IgD-negative memory B cell (primary cell): Measurements from ENCODE around the gene AMIGO1. TPM values are rescaled to one million over a fixed set of nuclear protein-coding genes. Genes with fewer than 3 reads are reported as not detected.
A peak's percentile ranks its signal among the peaks of the same experiment; 100 is the strongest.

Experiments
- H3K27ac Mint-ChIP-seq, 3 donors: one replicate each; pipeline ENCODE4 v1.8.0; 2020 to 2022; ENCODE audit warnings: mild to moderate bottlenecking in 3 of 3, mixed read lengths in 3 of 3, moderate library complexity in 1 of 3
- H3K27me3 Mint-ChIP-seq: one replicate; pipeline ENCODE4 v1.8.0; 2021; ENCODE audit warnings: mixed read lengths
- H3K36me3 Mint-ChIP-seq: one replicate; pipeline ENCODE4 v1.8.0; 2020; ENCODE audit warnings: mild to moderate bottlenecking, mixed read lengths
- H3K4me1 Mint-ChIP-seq, 3 donors: one replicate each; pipeline ENCODE4 v1.8.0; 2020 to 2022; ENCODE audit warnings: mixed read lengths in 3 of 3, mild to moderate bottlenecking in 1 of 3
- H3K4me3 Mint-ChIP-seq, 4 donors: one replicate each; pipeline ENCODE4 v1.8.0; 2020 to 2022; ENCODE audit warnings: mild to moderate bottlenecking in 4 of 4, mixed read lengths in 4 of 4, moderate library complexity in 3 of 4
- H3K9me3 Mint-ChIP-seq, 3 donors: one replicate each; pipeline ENCODE4 v1.8.0; 2020 to 2021; ENCODE audit warnings: mixed read lengths in 3 of 3, mild to moderate bottlenecking in 1 of 3
- polyA plus RNA-seq: library from polyadenylated mRNA; unstranded; fragments of 300-500 nt; fragmentation: Illumina TruSeq; gene quantifications from one replicate; pipeline ENCODE4 v1.2.3, GENCODE V29; 2021

The AMIGO1 gene, protein sequence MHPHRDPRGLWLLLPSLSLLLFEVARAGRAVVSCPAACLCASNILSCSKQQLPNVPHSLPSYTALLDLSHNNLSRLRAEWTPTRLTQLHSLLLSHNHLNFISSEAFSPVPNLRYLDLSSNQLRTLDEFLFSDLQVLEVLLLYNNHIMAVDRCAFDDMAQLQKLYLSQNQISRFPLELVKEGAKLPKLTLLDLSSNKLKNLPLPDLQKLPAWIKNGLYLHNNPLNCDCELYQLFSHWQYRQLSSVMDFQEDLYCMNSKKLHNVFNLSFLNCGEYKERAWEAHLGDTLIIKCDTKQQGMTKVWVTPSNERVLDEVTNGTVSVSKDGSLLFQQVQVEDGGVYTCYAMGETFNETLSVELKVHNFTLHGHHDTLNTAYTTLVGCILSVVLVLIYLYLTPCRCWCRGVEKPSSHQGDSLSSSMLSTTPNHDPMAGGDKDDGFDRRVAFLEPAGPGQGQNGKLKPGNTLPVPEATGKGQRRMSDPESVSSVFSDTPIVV
- polyA plus RNA-seq, result 0.88 TPM

DNA sequence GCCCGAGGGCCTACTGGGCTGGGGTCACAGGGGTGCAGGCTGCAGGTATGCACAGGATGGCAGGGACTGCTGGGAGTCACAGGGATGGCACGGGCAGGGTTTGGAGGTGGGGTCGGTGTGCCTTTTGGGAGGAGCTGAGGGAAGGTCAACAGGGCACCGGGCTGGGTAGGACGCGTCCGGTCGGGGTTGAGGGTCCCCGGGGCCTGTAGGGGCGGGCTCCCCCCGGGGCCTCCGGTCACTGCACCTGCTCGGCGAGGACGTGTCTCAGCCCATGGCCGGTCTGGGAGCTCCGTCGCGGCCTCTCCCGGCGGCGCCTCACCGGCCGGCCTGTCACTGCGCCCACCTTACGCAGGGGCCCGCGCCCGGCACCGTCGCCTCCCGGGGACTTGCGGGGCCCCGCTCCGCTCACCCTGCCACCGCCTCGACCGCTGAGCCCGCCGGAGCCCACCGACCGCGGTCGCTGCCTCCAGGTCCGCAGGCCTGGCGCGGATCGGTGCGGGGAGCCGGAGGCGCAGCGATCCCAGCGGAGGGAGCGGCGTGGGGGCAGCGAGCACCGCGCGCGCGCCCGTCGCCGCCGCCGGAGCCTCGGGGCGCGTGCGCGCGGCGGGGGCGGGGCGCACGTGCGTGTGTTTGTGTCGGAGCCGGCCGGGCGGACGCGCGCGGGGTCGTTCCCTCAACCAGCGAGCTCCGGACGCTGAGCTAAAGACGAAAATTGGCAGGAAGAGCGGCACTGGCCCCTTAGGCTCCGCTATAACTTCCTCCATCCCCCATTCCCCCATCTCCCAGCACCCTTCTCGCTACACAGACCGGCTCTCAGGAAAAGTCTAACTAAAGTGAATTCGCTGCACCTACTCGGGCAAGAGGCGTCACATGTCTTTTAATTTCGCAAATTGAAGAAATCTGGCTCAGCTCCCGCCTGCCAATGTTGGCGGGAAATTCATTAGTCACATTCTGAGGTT is at the start of gene AMIGO1:
AMIGO1 (minus strand) TSS at position 552 of the 959 bp plus-strand sequence. CDS start 815 bp downstream, outside the sequence.
- no peaks in the 10 kb centered on the region for H3K36me3 Mint-ChIP-seq
- peak within 1 kb of the TSS in 2 of 3 donors; percentile 59 to 91 for H3K27ac Mint-ChIP-seq
- peaks cover 13% of the 10 kb centered on the region for H3K27me3 Mint-ChIP-seq
- H3K4me3 Mint-ChIP-seq, result peak within 1 kb of the TSS; percentile 86 to 97 (median 92)
- peaks cover 7 to 14% (median 10%) of the 10 kb centered on the region in 3 donors for H3K4me1 Mint-ChIP-seq
- no peaks in the 10 kb centered on the region for H3K9me3 Mint-ChIP-seq

DNA sequence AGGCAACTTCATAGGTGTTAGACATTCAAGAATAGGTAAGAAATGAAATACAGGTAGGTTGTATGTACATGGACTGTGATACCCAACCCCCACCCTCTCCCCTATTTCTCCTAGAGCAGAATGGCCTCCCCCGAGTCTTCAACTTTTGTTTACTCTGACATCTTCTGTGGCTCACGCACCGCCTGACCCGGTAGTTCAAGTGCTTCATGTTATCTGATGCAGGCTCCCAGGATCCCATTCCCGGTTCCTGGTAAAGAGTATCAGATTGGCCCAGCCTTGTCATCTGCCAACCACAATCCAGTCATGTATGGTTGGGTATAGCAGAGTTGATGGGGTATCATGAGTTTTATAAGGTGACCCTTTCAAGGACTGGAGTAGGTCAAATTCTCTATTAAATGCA is 48.0 kb upstream of the AMIGO1 start:
- H3K4me1 Mint-ChIP-seq, result peaks cover 47 to 71% (median 70%) of the 10 kb centered on the region in 3 donors
- H3K36me3 Mint-ChIP-seq, result peaks cover 11% of the 10 kb centered on the region
- no peak overlapping the region for H3K4me3 Mint-ChIP-seq
- no peaks in the 10 kb centered on the region for H3K9me3 Mint-ChIP-seq
- no peak overlapping the region for H3K27ac Mint-ChIP-seq
- H3K27me3 Mint-ChIP-seq, result no peaks in the 10 kb centered on the region

DNA sequence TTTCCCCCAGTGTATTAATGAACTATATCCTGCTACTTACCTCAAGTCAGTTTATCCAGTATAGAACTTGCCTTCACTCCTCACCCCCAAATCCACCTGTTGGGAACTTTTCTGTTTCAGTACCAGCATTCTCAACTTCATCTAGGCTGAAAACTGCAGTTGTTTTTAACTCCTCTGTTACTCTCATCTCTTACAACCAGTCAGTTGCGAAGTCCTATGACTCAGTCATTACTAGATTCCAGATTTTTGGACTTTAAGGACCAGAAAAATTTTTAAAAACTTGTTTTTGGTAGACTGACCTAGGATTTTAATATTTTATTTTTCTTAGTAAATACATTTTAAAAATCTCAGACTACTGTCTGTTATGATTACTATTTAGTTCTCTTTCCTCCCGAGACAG is 47.0 kb upstream of the AMIGO1 start:
- Mint-ChIP-seq H3K9me3 (no peaks in the 10 kb centered on the region), H3K36me3 (peaks cover 11% of the 10 kb centered on the region), H3K27me3 (no peaks in the 10 kb centered on the region), H3K4me3 (peak overlapping the region in 1 of 4 donors; percentile 17), H3K27ac (no peak overlapping the region), H3K4me1 (peaks cover 40 to 69% (median 68%) of the 10 kb centered on the region in 3 donors)

DNA sequence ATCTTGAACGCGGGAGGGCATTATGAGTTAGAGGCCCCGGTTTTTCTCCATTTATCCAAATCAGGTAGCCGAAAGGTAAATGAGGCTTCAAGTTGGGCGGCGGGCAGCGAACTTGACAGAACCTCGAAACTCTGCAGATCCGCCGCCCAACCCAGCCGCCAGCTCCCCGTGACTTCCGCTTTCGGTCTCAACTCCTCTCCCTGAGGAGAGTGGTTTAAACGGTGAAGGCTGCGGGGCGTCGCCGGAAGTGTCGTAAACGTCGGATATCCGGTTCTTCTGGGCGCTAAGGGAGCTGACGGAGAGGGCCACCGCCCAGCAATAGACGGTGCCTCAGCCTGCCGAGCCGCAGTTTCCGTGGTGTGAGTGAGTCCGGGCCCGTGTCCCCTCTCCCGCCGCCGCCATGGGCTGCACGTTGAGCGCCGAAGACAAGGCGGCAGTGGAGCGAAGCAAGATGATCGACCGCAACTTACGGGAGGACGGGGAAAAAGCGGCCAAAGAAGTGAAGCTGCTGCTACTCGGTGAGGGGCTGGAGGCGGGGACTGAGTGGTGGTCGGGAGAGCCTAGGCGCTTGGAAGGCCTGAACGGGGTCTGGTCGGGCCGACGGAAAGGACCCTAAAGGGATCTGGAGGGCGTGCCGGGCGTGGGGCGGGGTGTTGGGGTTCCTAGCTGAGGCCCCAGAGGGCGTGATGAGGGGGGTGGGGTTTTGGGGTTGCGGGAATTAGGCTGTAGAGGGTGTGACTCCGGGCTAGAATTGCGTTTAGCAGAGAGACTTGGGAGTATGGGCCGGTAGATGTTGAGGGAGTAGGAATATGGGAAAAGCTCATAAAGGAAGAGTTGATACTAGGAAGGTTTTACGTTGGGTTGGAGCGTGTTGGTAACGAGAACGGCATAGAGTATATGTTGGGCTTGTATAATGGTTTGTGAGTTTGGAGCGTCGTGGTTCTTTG is 39.1 kb upstream of the AMIGO1 start, which contains the start of gene GNAI3:
GNAI3 (plus strand) TSS at position 295 of the 947 bp plus-strand sequence; CDS start at position 401, 106 bp downstream.
- no peaks in the 10 kb centered on the region for H3K36me3 Mint-ChIP-seq
- H3K4me1 Mint-ChIP-seq, result peaks cover 31 to 43% (median 36%) of the 10 kb centered on the region in 3 donors
- peak within 1 kb of the TSS; percentile 92 to 100 (median 98) for H3K4me3 Mint-ChIP-seq
- no peaks in the 10 kb centered on the region for H3K27me3 Mint-ChIP-seq
- peak within 1 kb of the TSS; percentile 92 to 99 (median 98) for H3K27ac Mint-ChIP-seq
- H3K9me3 Mint-ChIP-seq, result no peaks in the 10 kb centered on the region

DNA sequence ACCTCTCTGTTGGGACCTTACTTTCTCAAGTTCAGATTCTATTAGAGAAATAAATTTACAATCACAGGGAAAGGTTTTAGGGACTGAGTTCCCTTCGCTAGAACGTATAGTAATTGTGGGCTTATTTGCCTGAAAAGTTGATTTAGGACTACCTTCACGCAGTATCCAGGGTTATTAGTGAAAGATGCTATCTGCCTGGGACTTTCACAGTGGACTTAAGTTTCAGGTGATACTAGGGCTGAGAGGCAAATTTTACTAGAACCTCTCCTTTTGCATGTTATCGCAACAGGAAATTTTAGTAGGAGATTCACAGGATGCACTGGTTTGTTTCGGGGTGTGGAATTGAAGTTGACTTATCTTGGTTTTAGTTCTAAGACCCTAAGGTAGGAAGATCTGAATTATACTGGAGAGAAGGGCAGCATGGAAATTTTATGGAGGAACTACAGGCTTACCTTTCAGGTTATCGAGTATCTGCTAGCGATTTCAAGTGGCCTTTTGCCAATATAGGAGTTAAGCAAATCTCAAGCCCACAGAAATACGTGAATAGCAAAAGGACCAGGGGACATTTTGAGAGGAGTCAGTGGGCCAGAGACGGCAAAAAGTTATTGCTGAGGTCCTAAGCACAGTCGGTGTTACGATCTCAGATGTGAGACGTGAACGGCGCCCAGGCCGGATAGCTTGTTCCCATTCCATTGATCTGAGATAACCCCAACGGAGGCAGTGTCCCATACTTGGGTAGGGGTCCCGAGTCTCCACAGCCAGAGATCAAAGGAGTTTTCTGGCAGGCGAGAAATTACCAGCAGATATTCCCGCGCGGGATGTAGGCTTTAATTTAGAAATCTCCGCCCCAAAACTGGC is 38.2 kb upstream of the AMIGO1 start:
- Mint-ChIP-seq H3K4me3 (peak overlapping the region; percentile 92 to 100 (median 98)), H3K4me1 (peaks cover 31 to 39% (median 31%) of the 10 kb centered on the region in 3 donors)

DNA sequence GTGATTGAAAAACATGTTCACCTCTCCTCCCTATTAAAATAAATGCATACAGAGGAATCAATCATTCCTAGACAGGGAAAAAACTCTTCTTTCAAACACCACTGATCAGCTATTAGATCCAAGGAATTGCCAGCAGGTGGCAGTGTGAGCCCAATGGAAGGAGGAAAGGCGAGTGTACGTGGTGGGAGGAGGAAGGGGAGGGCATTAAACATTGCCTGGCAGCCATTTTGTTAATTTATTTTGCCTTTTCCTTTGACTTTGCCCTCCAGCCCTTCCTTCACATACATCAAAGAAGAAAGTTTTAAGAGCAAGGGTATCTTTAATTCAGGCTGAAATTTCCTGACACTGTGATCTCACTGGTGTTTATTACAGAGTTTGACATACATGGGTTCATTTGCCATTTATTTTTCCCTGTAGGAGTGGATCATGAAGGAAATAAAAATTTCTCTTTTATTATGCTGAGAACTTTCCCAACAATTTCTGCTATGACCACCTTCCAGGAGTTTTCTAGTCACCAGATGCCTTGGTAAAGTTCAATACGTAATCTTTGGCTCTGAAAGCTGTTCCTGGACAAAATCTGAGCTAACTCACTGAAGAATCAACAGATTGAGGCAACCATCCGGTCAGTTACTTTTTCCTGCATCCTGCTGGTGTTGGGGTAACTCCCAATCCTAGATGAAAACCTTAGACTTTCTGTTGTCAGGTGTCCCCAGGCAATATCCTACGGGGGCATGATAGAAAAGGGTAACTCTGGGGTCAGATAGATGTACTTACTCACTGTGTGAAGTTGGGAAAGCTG is 37.0 kb upstream of the AMIGO1 start:
- no peaks in the 10 kb centered on the region for H3K27me3 Mint-ChIP-seq
- no peaks in the 10 kb centered on the region for H3K9me3 Mint-ChIP-seq
- H3K27ac Mint-ChIP-seq, result peak overlapping the region; percentile 92 to 99 (median 98)
- peaks cover 28 to 35% (median 29%) of the 10 kb centered on the region in 3 donors for H3K4me1 Mint-ChIP-seq
- no peaks in the 10 kb centered on the region for H3K36me3 Mint-ChIP-seq
- peak overlapping the region; percentile 92 to 100 (median 98) for H3K4me3 Mint-ChIP-seq

More for the DNA sequence above, 38.2 kb upstream of the AMIGO1 start:
- Mint-ChIP-seq H3K9me3 (no peaks in the 10 kb centered on the region), H3K27me3 (no peaks in the 10 kb centered on the region), H3K36me3 (no peaks in the 10 kb centered on the region), H3K27ac (peak overlapping the region; percentile 92 to 99 (median 98))

DNA sequence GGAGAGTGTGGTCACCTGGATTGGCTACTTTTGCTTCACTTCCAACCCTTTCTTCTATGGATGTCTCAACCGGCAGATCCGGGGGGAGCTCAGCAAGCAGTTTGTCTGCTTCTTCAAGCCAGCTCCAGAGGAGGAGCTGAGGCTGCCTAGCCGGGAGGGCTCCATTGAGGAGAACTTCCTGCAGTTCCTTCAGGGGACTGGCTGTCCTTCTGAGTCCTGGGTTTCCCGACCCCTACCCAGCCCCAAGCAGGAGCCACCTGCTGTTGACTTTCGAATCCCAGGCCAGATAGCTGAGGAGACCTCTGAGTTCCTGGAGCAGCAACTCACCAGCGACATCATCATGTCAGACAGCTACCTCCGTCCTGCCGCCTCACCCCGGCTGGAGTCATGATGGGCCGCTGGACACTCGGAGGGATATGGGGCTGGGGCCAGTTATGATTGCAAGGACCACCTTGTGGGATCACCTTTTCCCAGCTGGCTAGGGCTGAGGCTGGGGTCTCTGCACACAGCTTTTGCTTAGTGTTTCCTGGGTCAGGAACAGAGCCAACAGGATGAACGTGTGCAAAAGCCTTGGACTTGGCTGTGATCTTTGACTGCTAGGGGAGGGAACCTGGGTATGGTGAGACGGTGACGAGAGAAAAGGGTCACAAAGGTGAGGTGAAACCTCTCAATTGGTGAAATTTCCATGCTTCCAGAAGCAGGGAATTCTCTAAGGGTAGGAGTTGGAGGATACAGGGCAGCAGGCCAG is 34.6 kb upstream of the AMIGO1 start:
- H3K9me3 Mint-ChIP-seq, result no peaks in the 10 kb centered on the region
- no peak overlapping the region for H3K4me3 Mint-ChIP-seq
- H3K36me3 Mint-ChIP-seq, result no peaks in the 10 kb centered on the region
- H3K27me3 Mint-ChIP-seq, result no peaks in the 10 kb centered on the region
- H3K4me1 Mint-ChIP-seq, result peaks cover 17 to 20% (median 19%) of the 10 kb centered on the region in 3 donors
- H3K27ac Mint-ChIP-seq, result no peak overlapping the region

DNA sequence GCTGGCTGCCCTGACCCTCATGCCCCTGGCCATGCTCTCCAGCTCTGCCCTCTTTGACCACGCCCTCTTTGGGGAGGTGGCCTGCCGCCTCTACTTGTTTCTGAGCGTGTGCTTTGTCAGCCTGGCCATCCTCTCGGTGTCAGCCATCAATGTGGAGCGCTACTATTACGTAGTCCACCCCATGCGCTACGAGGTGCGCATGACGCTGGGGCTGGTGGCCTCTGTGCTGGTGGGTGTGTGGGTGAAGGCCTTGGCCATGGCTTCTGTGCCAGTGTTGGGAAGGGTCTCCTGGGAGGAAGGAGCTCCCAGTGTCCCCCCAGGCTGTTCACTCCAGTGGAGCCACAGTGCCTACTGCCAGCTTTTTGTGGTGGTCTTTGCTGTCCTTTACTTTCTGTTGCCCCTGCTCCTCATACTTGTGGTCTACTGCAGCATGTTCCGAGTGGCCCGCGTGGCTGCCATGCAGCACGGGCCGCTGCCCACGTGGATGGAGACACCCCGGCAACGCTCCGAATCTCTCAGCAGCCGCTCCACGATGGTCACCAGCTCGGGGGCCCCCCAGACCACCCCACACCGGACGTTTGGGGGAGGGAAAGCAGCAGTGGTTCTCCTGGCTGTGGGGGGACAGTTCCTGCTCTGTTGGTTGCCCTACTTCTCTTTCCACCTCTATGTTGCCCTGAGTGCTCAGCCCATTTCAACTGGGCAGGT is 33.9 kb upstream of the AMIGO1 start:
- Mint-ChIP-seq H3K4me3 (no peak overlapping the region), H3K27ac (no peak overlapping the region), H3K4me1 (peaks cover 13 to 16% (median 15%) of the 10 kb centered on the region in 3 donors), H3K9me3 (no peaks in the 10 kb centered on the region), H3K27me3 (no peaks in the 10 kb centered on the region), H3K36me3 (no peaks in the 10 kb centered on the region)

DNA sequence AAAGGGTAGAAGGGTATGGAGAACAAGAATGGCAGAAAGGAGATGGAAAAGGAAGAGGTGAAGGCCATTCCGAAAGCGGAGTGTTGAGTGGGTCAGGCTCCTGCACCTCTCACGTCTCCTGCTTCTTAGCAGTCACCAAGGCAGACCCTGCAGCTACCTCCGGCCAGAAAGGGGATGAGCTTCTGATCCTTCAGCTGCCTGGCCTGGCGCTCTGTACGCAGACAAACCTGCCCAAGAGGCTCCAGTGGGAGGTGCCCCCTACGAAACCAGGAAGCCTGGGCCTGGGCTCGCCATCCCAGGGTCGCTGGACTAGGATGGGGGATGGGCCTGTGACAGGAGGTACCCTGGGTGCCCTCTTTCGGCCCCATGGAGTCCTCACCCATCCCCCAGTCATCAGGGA is 33.1 kb upstream of the AMIGO1 start:
- Mint-ChIP-seq H3K9me3 (no peaks in the 10 kb centered on the region), H3K27me3 (no peaks in the 10 kb centered on the region), H3K27ac (peak overlapping the region in 1 of 3 donors; percentile 16), H3K4me3 (peak overlapping the region in 1 of 4 donors; percentile 40), H3K4me1 (peaks cover 10 to 14% (median 10%) of the 10 kb centered on the region in 3 donors), H3K36me3 (no peaks in the 10 kb centered on the region)

DNA sequence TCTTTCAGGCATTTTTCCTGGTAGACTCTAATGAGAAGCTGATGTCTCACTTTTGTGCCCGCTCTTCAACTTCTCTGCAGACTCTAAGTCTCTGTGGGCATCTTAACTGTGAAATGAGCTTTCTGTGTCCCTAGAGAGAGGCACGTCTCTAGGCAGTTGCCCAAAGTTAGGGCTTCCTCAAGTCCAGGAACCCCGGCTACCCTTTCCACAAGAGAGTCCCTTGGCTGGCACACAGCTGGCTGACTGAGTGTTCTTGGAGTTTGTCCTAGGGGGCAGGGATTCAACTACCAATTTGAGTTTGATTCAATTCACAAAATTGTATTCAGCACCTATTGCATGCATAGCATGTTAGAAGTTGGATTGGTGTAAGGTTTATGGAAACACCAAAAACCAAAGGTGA is 31.6 kb upstream of the AMIGO1 start:
- no peaks in the 10 kb centered on the region for H3K9me3 Mint-ChIP-seq
- no peaks in the 10 kb centered on the region for H3K27me3 Mint-ChIP-seq

DNA sequence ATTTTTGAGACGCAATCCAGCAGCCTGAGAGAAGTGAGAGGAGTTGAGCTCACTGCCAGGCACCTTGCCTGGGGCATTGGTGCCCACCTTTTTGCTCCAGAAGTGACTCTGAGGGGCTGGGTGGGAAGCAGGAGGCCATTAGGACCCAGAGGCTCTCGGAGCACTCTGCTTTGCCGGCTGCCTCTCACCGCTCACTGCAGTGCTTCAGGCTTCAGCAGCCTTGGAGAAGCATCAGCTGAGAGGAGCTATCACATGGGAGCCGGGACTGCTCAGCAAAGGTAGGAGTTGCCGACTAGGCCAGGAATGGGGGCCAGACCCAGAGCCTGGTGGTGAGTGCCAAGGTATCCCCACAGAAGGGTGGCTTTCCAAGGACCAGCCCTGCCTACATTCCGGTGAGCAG is 30.1 kb upstream of the AMIGO1 start, which contains the start of gene GPR61:
GPR61 (plus strand) TSS at position 197 of the 400 bp plus-strand sequence. CDS start 3,151 bp downstream, outside the sequence.
- no peaks in the 10 kb centered on the region for H3K4me1 Mint-ChIP-seq
- no peaks in the 10 kb centered on the region for H3K9me3 Mint-ChIP-seq
- no peaks in the 10 kb centered on the region for H3K27me3 Mint-ChIP-seq
- no peak within 1 kb of the TSS for H3K4me3 Mint-ChIP-seq
- no peaks in the 10 kb centered on the region for H3K36me3 Mint-ChIP-seq
- peak within 1 kb of the TSS in 1 of 3 donors; percentile 91 for H3K27ac Mint-ChIP-seq

More for the DNA sequence above, 31.6 kb upstream of the AMIGO1 start:
- peak overlapping the region in 1 of 3 donors; percentile 91 for H3K27ac Mint-ChIP-seq
- H3K4me3 Mint-ChIP-seq, result no peak overlapping the region
- H3K4me1 Mint-ChIP-seq, result peaks cover 0 to 1% (median 0%) of the 10 kb centered on the region in 3 donors
- no peaks in the 10 kb centered on the region for H3K36me3 Mint-ChIP-seq
